HCT116 (cell line): ENCODE measurements around the gene INTU. TPM values are rescaled to one million over a fixed set of nuclear protein-coding genes. Genes with fewer than 3 reads are reported as not detected.

Source experiments
- ATAC-seq: fragments of 200-7000 bp; cut with Tn5 transposase; 2 replicates; pipeline ENCODE4 v1.9.1; 2020; ENCODE audit warnings: mild to moderate bottlenecking, moderate library complexity
- BruUV-seq: library from RNA; stranded (reverse); fragments of 400-500 nt; replicated peaks from 2 replicates; lab custom pipeline; 2021; lab: Mats Ljungman, UMichigan
- CTCF ChIA-PET: fragments of 300-600 bp; sonication (Branson Sonifier 250); formaldehyde crosslinking; loops from one replicate; lab custom pipeline; 2021; ENCODE audit warnings: antibody characterized with exemption; lab: Charles Lee
- POLR2A ChIA-PET: fragments of 300-600, 350-600 bp; sonication (Branson Sonifier 250); formaldehyde crosslinking; loops from one replicate; lab custom pipeline; 2021; ENCODE audit warnings: antibody characterized with exemption; lab: Charles Lee
- RAD21 ChIA-PET, 2 experiments: fragments of 300-600 bp; sonication (Branson Sonifier 250); formaldehyde crosslinking; loops; one replicate each; lab custom pipeline; 2023; ENCODE audit warnings: low total read pairs in 2 of 2; ENCODE audit not compliant: uncharacterized antibody in 2 of 2, unreplicated experiment in 2 of 2, low non-redundant PET in 1 of 2; lab: Charles Lee
- DNase-seq: peaks from one replicate; pipeline ENCODE4 v3.0.0-alpha.2; 2010; ENCODE audit warnings: low read depth, low spot score
- H2AFZ ChIP-seq: fragments of 200-600 bp; shearing (Covaris generic), sonication (generic); 2 replicates; pipeline ENCODE4 v1.6.1; 2017; ENCODE audit warnings: low read depth, mixed run types, mixed read lengths, antibody characterized with exemption, low read length; ENCODE audit not compliant: poor library complexity, severe bottlenecking
- H3K27ac ChIP-seq: 2 replicates; pipeline ENCODE4 v1.5.1; 2012; ENCODE audit warnings: low read depth, low read length
- H3K27me3 ChIP-seq: fragments of 200-600 bp; sonication (generic); 2 replicates; pipeline ENCODE4 v1.6.1; 2016; ENCODE audit warnings: mixed run types, low read length, mixed read lengths; ENCODE audit not compliant: insufficient read depth
- H3K36me3 ChIP-seq, 2 experiments: fragments of 200-500 bp in 1 of 2; fragments of 200-600 bp in 1 of 2; sonication (Bioruptor generic) in 1 of 2; sonication (generic) in 1 of 2; 2 replicates each; pipeline versions ENCODE4 v1.5.1 to v1.6.1; 2014 to 2016; ENCODE audit warnings: low read length in 2 of 2, inconsistent platforms in 1 of 2, mixed read lengths in 1 of 2, mixed run types in 1 of 2; ENCODE audit not compliant: insufficient read depth in 2 of 2, control insufficient read depth in 1 of 2
- H3K4me1 ChIP-seq, 2 experiments: fragments of 200-600 bp in 1 of 2; sonication (generic) in 1 of 2; 2 replicates each; pipeline versions ENCODE4 v1.5.1 to v1.6.1; 2012 to 2017; ENCODE audit warnings: low read length in 2 of 2, inconsistent platforms in 1 of 2, mild to moderate bottlenecking in 1 of 2, mixed read lengths in 1 of 2, mixed run types in 1 of 2, moderate library complexity in 1 of 2; ENCODE audit not compliant: insufficient read depth in 2 of 2, control insufficient read depth in 1 of 2
- H3K4me2 ChIP-seq: fragments of 200-600 bp; sonication (generic); 2 replicates; pipeline ENCODE4 v1.6.1; 2017; ENCODE audit warnings: mixed run types, low read length, mixed read lengths
- H3K4me3 ChIP-seq, 2 experiments: fragments of 200-600 bp in 1 of 2; sonication (generic) in 1 of 2; replicated peaks in 1 of 2; 2 replicates each; pipeline ENCODE4 v1.5.1; 2011 to 2016; ENCODE audit warnings: low read length in 2 of 2, control low read depth in 1 of 2, low read depth in 1 of 2, mild to moderate bottlenecking in 1 of 2, mixed read lengths in 1 of 2, mixed run types in 1 of 2
- H3K79me2 ChIP-seq: fragments of 200-600 bp; sonication (generic); 2 replicates; pipeline ENCODE4 v1.6.1; 2017; ENCODE audit warnings: mild to moderate bottlenecking, mixed run types, low read length, moderate library complexity, mixed read lengths; ENCODE audit not compliant: insufficient read depth
- H3K9ac ChIP-seq: fragments of 200-600 bp; sonication (generic); 2 replicates; pipeline ENCODE4 v1.6.1; 2016; ENCODE audit warnings: low read length, mixed read lengths
- H3K9me2 ChIP-seq: fragments of 200-600 bp; sonication (generic), shearing (Covaris generic); 2 replicates; pipeline ENCODE4 v1.6.1; 2017; ENCODE audit warnings: mixed run types, mild to moderate bottlenecking, moderate library complexity; ENCODE audit not compliant: insufficient read depth
- H3K9me3 ChIP-seq, 2 experiments: fragments of 200-500 bp in 1 of 2; fragments of 200-600 bp in 1 of 2; sonication (Bioruptor generic) in 1 of 2; sonication (generic) in 1 of 2; 2 replicates each; pipeline ENCODE4 v1.6.1; 2014 to 2017; ENCODE audit warnings: low read length in 2 of 2, mixed read lengths in 2 of 2, inconsistent platforms in 1 of 2, low read depth in 1 of 2, mild to moderate bottlenecking in 1 of 2, mixed run types in 1 of 2, moderate library complexity in 1 of 2; ENCODE audit not compliant: control insufficient read depth in 1 of 2, insufficient read depth in 1 of 2
- H4K20me1 ChIP-seq: fragments of 200-600 bp; sonication (generic), shearing (Covaris generic); 2 replicates; pipeline ENCODE4 v1.6.1; 2017; ENCODE audit warnings: mixed run types, mild to moderate bottlenecking, moderate library complexity; ENCODE audit not compliant: insufficient read depth
- CBX3 ChIP-seq: IDR thresholded peaks from 2 replicates; pipeline ENCODE4 v1.6.1; 2012; ENCODE audit warnings: low read depth
- CEBPB ChIP-seq: IDR thresholded peaks from 2 replicates; pipeline ENCODE4 v1.6.1; 2012; ENCODE audit warnings: low read depth
- EGR1 ChIP-seq: IDR thresholded peaks from 2 replicates; pipeline ENCODE4 v1.6.1; 2012; ENCODE audit warnings: low read depth
- EZH2 ChIP-seq: fragments of 200-600 bp; sonication (generic); IDR thresholded peaks from 2 replicates; pipeline ENCODE4 v1.6.1; 2017; ENCODE audit warnings: antibody characterized with exemption, mixed run types
- EZH2phosphoT487 ChIP-seq: fragments of 200-600 bp; IDR thresholded peaks from 2 replicates; pipeline ENCODE4 v1.6.1; 2018; ENCODE audit warnings: antibody characterized with exemption, borderline replicate concordance
- JUND ChIP-seq: IDR thresholded peaks from 2 replicates; pipeline ENCODE4 v1.6.1; 2012
- POLR2AphosphoS5 ChIP-seq: IDR thresholded peaks from 2 replicates; pipeline ENCODE4 v1.6.1; 2011; ENCODE audit warnings: mild to moderate bottlenecking, low read depth, low read length, moderate library complexity
- RAD21 ChIP-seq: IDR thresholded peaks from 2 replicates; pipeline ENCODE4 v1.6.1; 2012; ENCODE audit warnings: low read depth, mild to moderate bottlenecking
- SIN3A ChIP-seq: IDR thresholded peaks from 2 replicates; pipeline ENCODE4 v1.6.1; 2012; ENCODE audit warnings: low read depth
- SP1 ChIP-seq: IDR thresholded peaks from 2 replicates; pipeline ENCODE4 v1.6.1; 2012; ENCODE audit warnings: low read depth
- TCF7L2 ChIP-seq: IDR thresholded peaks from 2 replicates; pipeline ENCODE4 v1.7.0; 2011; ENCODE audit warnings: borderline replicate concordance, inconsistent platforms; ENCODE audit not compliant: insufficient read depth, insufficient read length; ENCODE audit errors: extremely low read depth
- YY1 ChIP-seq: IDR thresholded peaks from 2 replicates; pipeline ENCODE4 v1.6.1; 2011; ENCODE audit warnings: low read length, low read depth, moderate library complexity, mild to moderate bottlenecking; ENCODE audit not compliant: insufficient replicate concordance; ENCODE audit errors: extremely low read depth
- ZNF274 ChIP-seq: fragments of 200-500 bp; sonication (Bioruptor generic); IDR thresholded peaks from 2 replicates; pipeline ENCODE4 v1.6.1; 2014; ENCODE audit warnings: mild to moderate bottlenecking, low read depth, low read length, inconsistent platforms
- intact Hi-C: fragments of 100-400 bp; cut with micrococcal nuclease; formaldehyde crosslinking; loops from 2 replicates; pipeline ENCODE4 v1.10.0; 2022
- total RNA-seq: library from RNA; stranded (reverse); gene quantifications from one replicate; pipeline ENCODE4 v1.2.1, GENCODE V29; 2021; ENCODE audit not compliant: unreplicated experiment
- TF ChIP-seq, protein P1 (sequence below): IDR thresholded peaks from 2 replicates; pipeline ENCODE4 v1.6.1; 2012
- TF ChIP-seq, protein P2 (sequence below): IDR thresholded peaks from 2 replicates; pipeline ENCODE4 v1.6.1; 2012; ENCODE audit warnings: low read depth

Gene INTU
- total RNA-seq, 1 experiment from 2014 or later: 12.0 TPM

DNA sequence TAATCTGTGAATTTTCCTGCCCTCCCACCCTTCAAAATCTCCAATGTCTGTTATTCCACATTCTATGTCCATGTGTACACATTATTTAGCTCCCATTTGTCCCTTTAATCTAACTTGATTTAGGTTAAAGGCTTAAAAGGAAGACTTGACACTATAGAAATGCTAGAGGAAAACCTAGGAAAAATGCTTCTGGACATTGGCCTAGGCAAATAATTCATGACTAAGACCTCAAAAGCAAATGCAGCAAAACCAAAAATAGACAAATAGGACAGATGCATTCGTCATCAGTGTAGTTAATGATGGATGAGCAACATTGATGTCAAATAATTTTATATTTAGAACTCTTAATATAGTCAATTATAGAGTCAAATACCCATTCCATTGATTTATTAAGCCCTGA is 36.9 kb downstream of the INTU start:
- DNase-seq (no peak), ATAC-seq (no peak)
- Histone ChIP-seq H2AFZ (no peak overlapping the region), H3K9me2 (no peaks in the 10 kb centered on the region), H3K27me3 (no peaks in the 10 kb centered on the region), H3K79me2 (no peaks in the 10 kb centered on the region), H3K4me1 (no peaks in the 10 kb centered on the region), H3K4me3 (no peak overlapping the region), H4K20me1 (no peaks in the 10 kb centered on the region), H3K27ac (no peak overlapping the region), H3K9ac (no peak overlapping the region), H3K4me2 (no peak overlapping the region), H3K36me3 (no peaks in the 10 kb centered on the region), H3K9me3 (no peaks in the 10 kb centered on the region)
- POLR2A ChIA-PET: no interaction called here
- TF ChIP-seq JUND: no peak
- TF ChIP-seq, protein P1, sequence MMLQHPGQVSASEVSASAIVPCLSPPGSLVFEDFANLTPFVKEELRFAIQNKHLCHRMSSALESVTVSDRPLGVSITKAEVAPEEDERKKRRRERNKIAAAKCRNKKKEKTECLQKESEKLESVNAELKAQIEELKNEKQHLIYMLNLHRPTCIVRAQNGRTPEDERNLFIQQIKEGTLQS: no peak
- RAD21 ChIA-PET: no interaction called here
- intact Hi-C loops: no loop called here
- BruUV-seq: no TSS peak
- CTCF ChIA-PET: no interaction called here

DNA sequence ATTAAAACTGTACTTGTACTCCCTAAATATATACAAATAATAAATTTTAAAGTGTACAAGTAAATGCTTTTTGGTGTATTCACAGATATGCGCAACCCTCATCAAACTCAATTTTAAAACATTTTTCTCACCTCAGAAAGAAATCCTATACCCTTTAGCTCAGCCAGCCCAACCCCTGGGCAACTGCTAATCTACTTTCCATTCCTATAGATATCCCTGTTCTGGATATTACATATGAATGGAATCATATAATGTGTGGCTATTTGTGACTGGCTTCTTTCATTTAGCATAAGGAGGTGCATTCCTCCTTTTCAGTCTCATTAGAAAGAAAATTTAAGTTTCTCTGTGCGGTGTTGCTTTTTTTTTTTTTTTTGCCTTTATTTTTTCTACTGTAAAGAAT is 39.4 kb downstream of the INTU start:
- ChIA-PET POLR2A (no interaction called here), CTCF (no interaction called here)
- no TSS peak for BruUV-seq

More for the DNA sequence above, 39.4 kb downstream of the INTU start:
- no peak for TF ChIP-seq SIN3A
- no peak for TF ChIP-seq EGR1
- TF ChIP-seq TCF7L2: no peak
- TF ChIP-seq ZNF274: no peak
- no peak for TF ChIP-seq CBX3
- no peak for TF ChIP-seq POLR2AphosphoS5
- no peak for TF ChIP-seq EZH2
- no peak for TF ChIP-seq JUND
- TF ChIP-seq CEBPB: no peak
- TF ChIP-seq RAD21: no peak
- no peak for TF ChIP-seq SP1
- TF ChIP-seq, protein P2, sequence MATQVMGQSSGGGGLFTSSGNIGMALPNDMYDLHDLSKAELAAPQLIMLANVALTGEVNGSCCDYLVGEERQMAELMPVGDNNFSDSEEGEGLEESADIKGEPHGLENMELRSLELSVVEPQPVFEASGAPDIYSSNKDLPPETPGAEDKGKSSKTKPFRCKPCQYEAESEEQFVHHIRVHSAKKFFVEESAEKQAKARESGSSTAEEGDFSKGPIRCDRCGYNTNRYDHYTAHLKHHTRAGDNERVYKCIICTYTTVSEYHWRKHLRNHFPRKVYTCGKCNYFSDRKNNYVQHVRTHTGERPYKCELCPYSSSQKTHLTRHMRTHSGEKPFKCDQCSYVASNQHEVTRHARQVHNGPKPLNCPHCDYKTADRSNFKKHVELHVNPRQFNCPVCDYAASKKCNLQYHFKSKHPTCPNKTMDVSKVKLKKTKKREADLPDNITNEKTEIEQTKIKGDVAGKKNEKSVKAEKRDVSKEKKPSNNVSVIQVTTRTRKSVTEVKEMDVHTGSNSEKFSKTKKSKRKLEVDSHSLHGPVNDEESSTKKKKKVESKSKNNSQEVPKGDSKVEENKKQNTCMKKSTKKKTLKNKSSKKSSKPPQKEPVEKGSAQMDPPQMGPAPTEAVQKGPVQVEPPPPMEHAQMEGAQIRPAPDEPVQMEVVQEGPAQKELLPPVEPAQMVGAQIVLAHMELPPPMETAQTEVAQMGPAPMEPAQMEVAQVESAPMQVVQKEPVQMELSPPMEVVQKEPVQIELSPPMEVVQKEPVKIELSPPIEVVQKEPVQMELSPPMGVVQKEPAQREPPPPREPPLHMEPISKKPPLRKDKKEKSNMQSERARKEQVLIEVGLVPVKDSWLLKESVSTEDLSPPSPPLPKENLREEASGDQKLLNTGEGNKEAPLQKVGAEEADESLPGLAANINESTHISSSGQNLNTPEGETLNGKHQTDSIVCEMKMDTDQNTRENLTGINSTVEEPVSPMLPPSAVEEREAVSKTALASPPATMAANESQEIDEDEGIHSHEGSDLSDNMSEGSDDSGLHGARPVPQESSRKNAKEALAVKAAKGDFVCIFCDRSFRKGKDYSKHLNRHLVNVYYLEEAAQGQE: no peak
- TF ChIP-seq EZH2phosphoT487: no peak
- no peak for TF ChIP-seq YY1
- Histone ChIP-seq H3K4me1 (no peaks in the 10 kb centered on the region), H3K4me3 (no peak overlapping the region), H3K36me3 (no peaks in the 10 kb centered on the region; a peak in 1 of 4 replicates), H3K9ac (no peak overlapping the region), H3K27ac (no peak overlapping the region), H3K79me2 (no peaks in the 10 kb centered on the region), H3K9me2 (no peaks in the 10 kb centered on the region), H2AFZ (no peak overlapping the region), H3K4me2 (no peak overlapping the region), H3K27me3 (no peaks in the 10 kb centered on the region), H3K9me3 (no peaks in the 10 kb centered on the region), H4K20me1 (no peaks in the 10 kb centered on the region; the same call in 1 of the 2 replicates)
- intact Hi-C loops: no loop called here
- RAD21 ChIA-PET: no interaction called here
- DNase-seq: no peak
- no peak for ATAC-seq
